CD14-positive monocyte (primary cell): ENCODE measurements around the gene GPC6. TPM values are rescaled to one million over a fixed set of nuclear protein-coding genes. Genes with fewer than 3 reads are reported as not detected.

Source experiments
- DNase-seq, 3 donors: peaks; one replicate each; pipeline ENCODE4 v3.0.0-alpha.2; 2011 to 2022
- H2AFZ ChIP-seq: 2 replicates; pipeline ENCODE4 v1.6.0; 2012; ENCODE audit warnings: mild to moderate bottlenecking, low read depth, low read length, inconsistent platforms; ENCODE audit not compliant: insufficient read depth, poor library complexity, severe bottlenecking
- H3K27ac ChIP-seq, 2 donors: 1 replicate in 1 of 2; 2 replicates in 1 of 2; pipeline ENCODE4 v1.5.1; 2012 to 2013; ENCODE audit warnings: low read length in 2 of 2, control low read depth in 1 of 2, inconsistent platforms in 1 of 2, low read depth in 1 of 2, mild to moderate bottlenecking in 1 of 2
- H3K27me3 ChIP-seq, 2 donors: one replicate each; pipeline versions ENCODE4 v1.6.0 to v1.6.1; 2011 to 2013; ENCODE audit warnings: low read length in 2 of 2; ENCODE audit not compliant: control insufficient read depth in 2 of 2, insufficient read depth in 2 of 2
- H3K36me3 ChIP-seq, 2 donors: replicated peaks in 1 of 2; 1 replicate in 1 of 2; 2 replicates in 1 of 2; pipeline versions ENCODE4 v1.5.1 to v1.6.1; 2012 to 2013; ENCODE audit warnings: low read length in 2 of 2, control low read depth in 1 of 2, inconsistent platforms in 1 of 2, mild to moderate bottlenecking in 1 of 2; ENCODE audit not compliant: insufficient read depth in 2 of 2, control insufficient read depth in 1 of 2
- H3K4me1 ChIP-seq, 2 donors: 1 replicate in 1 of 2; 2 replicates in 1 of 2; pipeline versions ENCODE4 v1.5.1 to v1.6.1; 2012 to 2013; ENCODE audit warnings: low read length in 2 of 2, control low read depth in 1 of 2, inconsistent platforms in 1 of 2, mild to moderate bottlenecking in 1 of 2, moderate library complexity in 1 of 2; ENCODE audit not compliant: insufficient read depth in 2 of 2, control insufficient read depth in 1 of 2
- H3K4me2 ChIP-seq: replicated peaks from 2 replicates; pipeline ENCODE3; 2012; ENCODE audit warnings: low read length, moderate library complexity, mild to moderate bottlenecking; ENCODE audit not compliant: poor library complexity, severe bottlenecking; ENCODE audit errors: extremely low read depth
- H3K4me3 ChIP-seq, 3 experiments: fragments of 200-600 bp in 1 of 3; sonication (generic) in 1 of 3; replicated peaks in 1 of 3; 1 replicate in 2 of 3; 2 replicates in 1 of 3; pipeline ENCODE4 v1.5.1; 2011 to 2013; ENCODE audit warnings: low read length in 3 of 3, mild to moderate bottlenecking in 3 of 3, control low read depth in 2 of 3, low read depth in 2 of 3, inconsistent platforms in 1 of 3, moderate library complexity in 1 of 3
- H3K79me2 ChIP-seq: 2 replicates; pipeline ENCODE4 v1.6.0; 2012; ENCODE audit warnings: mild to moderate bottlenecking, control low read depth, inconsistent platforms, low read length, moderate library complexity; ENCODE audit not compliant: insufficient read depth
- H3K9ac ChIP-seq: 2 replicates; pipeline ENCODE4 v1.6.0; 2017; ENCODE audit warnings: low read length, mild to moderate bottlenecking; ENCODE audit not compliant: insufficient read depth, poor library complexity, severe bottlenecking
- H3K9me3 ChIP-seq, 2 donors: replicated peaks in 1 of 2; 1 replicate in 1 of 2; 2 replicates in 1 of 2; pipeline versions ENCODE4 v1.5.1 to v1.6.1; 2012 to 2013; ENCODE audit warnings: low read length in 2 of 2, control low read depth in 1 of 2; ENCODE audit not compliant: control insufficient read depth in 1 of 2, insufficient read depth in 1 of 2
- H4K20me1 ChIP-seq: 2 replicates; pipeline ENCODE4 v1.6.0; 2012; ENCODE audit warnings: mild to moderate bottlenecking, low read length, control low read depth, moderate library complexity; ENCODE audit not compliant: insufficient read depth
- H3K27ac Mint-ChIP-seq, 7 donors: one replicate each; pipeline ENCODE4 v1.8.0; 2020; ENCODE audit warnings: mild to moderate bottlenecking in 7 of 7, mixed read lengths in 7 of 7, moderate library complexity in 6 of 7, inconsistent platforms in 2 of 7
- H3K27me3 Mint-ChIP-seq, 3 donors: one replicate each; pipeline ENCODE4 v1.8.0; 2021 to 2022; ENCODE audit warnings: low read depth in 3 of 3, mild to moderate bottlenecking in 3 of 3, mixed read lengths in 3 of 3, moderate library complexity in 3 of 3, inconsistent platforms in 1 of 3
- H3K36me3 Mint-ChIP-seq, 2 donors: one replicate each; pipeline ENCODE4 v1.8.0; 2020; ENCODE audit warnings: mixed read lengths in 2 of 2, inconsistent platforms in 1 of 2, mild to moderate bottlenecking in 1 of 2
- H3K4me1 Mint-ChIP-seq: one replicate; pipeline ENCODE4 v1.8.0; 2020; ENCODE audit warnings: mild to moderate bottlenecking, mixed read lengths
- H3K4me3 Mint-ChIP-seq, 2 donors: one replicate each; pipeline ENCODE4 v1.8.0; 2020; ENCODE audit warnings: mild to moderate bottlenecking in 2 of 2, mixed read lengths in 2 of 2, moderate library complexity in 1 of 2
- H3K9me3 Mint-ChIP-seq, 7 donors: one replicate each; pipeline ENCODE4 v1.8.0; 2020 to 2022; ENCODE audit warnings: mixed read lengths in 7 of 7, mild to moderate bottlenecking in 6 of 7, moderate library complexity in 6 of 7, inconsistent platforms in 2 of 7
- WGBS: methylation state at CpG from one replicate; pipeline ENCODE4 v1.1.5; 2013; ENCODE audit warnings: missing lambda C conversion rate; ENCODE audit not compliant: insufficient coverage; 5-methylcytosine and 5-hydroxymethylcytosine counted together
- intact Hi-C, 2 donors: fragments of 100-400 bp; cut with micrococcal nuclease; formaldehyde crosslinking; loops; one replicate each; pipeline versions ENCODE4 v1.15.0 to v1.15.1; 2023
- polyA plus RNA-seq, 3 donors: library from polyadenylated mRNA; depleted of rRNA in 1 of 3; unstranded in 2 of 3; stranded (reverse) in 1 of 3; fragments of 300-500 nt in 2 of 3; fragments of >200 nt in 1 of 3; fragmentation: Illumina TruSeq in 2 of 3; gene quantifications; 1 replicate in 2 of 3; 2 replicates in 1 of 3; pipeline ENCODE4 v1.2.3, GENCODE V29; 2012 to 2021
- TF ChIP-seq, protein P1 (sequence below): fragments of 200-600 bp; IDR thresholded peaks from one replicate; pipeline ENCODE4 v1.8.0; 2022; ENCODE audit warnings: antibody characterized with exemption, mild to moderate bottlenecking

GPC6 gene
- polyA plus RNA-seq, 3 donors = not detected

DNA sequence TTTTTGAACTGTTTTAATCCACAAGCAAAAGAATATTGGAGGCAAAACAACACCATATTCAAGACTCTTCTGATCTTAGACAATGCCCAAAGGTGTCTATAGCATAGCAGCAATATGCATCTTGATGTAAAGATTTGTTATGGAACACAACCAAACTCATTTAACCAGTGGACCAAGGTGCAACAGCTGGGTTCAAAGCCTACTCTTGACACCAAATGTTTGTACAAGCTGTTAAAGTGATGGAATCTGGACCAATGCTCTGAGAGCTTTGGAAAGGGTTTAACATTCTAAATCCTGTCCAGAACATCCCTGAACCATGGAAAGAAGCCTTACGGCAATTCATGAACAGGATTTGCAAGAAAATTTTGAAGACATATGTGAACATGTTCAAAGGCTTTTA is 520.0 kb downstream of the GPC6 start:
- DNase-seq = no peak
- Mint-ChIP-seq H3K27me3 (no peaks in the 10 kb centered on the region), H3K27ac (no peak overlapping the region), H3K4me1 (no peaks in the 10 kb centered on the region), H3K9me3 (peaks cover 4 to 11% (median 7%) of the 10 kb centered on the region in 7 donors), H3K36me3 (no peaks in the 10 kb centered on the region), H3K4me3 (no peak overlapping the region)
- Histone ChIP-seq H3K79me2 (no peaks in the 10 kb centered on the region), H3K4me3 (no peak overlapping the region), H3K4me2 (no peak overlapping the region), H3K27ac (no peak overlapping the region), H3K9me3 (peaks cover 0 to 7% of the 10 kb centered on the region in 2 donors), H3K36me3 (no peaks in the 10 kb centered on the region), H2AFZ (no peak overlapping the region), H3K4me1 (no peaks in the 10 kb centered on the region), H3K9ac (no peak overlapping the region), H3K27me3 (no peaks in the 10 kb centered on the region), H4K20me1 (no peaks in the 10 kb centered on the region)
- intact Hi-C loops = no loop called here
- TF ChIP-seq, protein P1, sequence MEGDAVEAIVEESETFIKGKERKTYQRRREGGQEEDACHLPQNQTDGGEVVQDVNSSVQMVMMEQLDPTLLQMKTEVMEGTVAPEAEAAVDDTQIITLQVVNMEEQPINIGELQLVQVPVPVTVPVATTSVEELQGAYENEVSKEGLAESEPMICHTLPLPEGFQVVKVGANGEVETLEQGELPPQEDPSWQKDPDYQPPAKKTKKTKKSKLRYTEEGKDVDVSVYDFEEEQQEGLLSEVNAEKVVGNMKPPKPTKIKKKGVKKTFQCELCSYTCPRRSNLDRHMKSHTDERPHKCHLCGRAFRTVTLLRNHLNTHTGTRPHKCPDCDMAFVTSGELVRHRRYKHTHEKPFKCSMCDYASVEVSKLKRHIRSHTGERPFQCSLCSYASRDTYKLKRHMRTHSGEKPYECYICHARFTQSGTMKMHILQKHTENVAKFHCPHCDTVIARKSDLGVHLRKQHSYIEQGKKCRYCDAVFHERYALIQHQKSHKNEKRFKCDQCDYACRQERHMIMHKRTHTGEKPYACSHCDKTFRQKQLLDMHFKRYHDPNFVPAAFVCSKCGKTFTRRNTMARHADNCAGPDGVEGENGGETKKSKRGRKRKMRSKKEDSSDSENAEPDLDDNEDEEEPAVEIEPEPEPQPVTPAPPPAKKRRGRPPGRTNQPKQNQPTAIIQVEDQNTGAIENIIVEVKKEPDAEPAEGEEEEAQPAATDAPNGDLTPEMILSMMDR = no peak
- WGBS = no CpG with 5 or more reads among the region's 1 CpG

- Histone ChIP-seq H3K9ac (no peak overlapping the region), H2AFZ (no peak overlapping the region), H3K27ac (no peak overlapping the region), H3K79me2 (no peaks in the 10 kb centered on the region), H3K27me3 (no peaks in the 10 kb centered on the region), H3K4me3 (no peak overlapping the region), H3K4me1 (no peaks in the 10 kb centered on the region), H4K20me1 (no peaks in the 10 kb centered on the region), H3K4me2 (no peak overlapping the region), H3K36me3 (no peaks in the 10 kb centered on the region), H3K9me3 (peaks cover 0 to 2% of the 10 kb centered on the region in 2 donors)
- H3K36me3 Mint-ChIP-seq = no peaks in the 10 kb centered on the region
- no peak overlapping the region for H3K4me3 Mint-ChIP-seq
- intact Hi-C loops = no loop called here
- no peaks in the 10 kb centered on the region for H3K4me1 Mint-ChIP-seq
- H3K27ac Mint-ChIP-seq = no peak overlapping the region
- H3K9me3 Mint-ChIP-seq = peaks cover 0 to 4% (median 0%) of the 10 kb centered on the region in 7 donors
- WGBS = 86% methylated on average over 1 of the region's 4 CpGs
- no peaks in the 10 kb centered on the region for H3K27me3 Mint-ChIP-seq
- no peak for DNase-seq
- TF ChIP-seq, protein P1 = no peak
Measured at GRCh38 chr13:93750676-93751075, 524.1 kb downstream of the GPC6 start.
